Activated CD4-positive, alpha-beta T cell treated with anti-CD3 and anti-CD28 coated beads for 24 hours (primary cell): ENCODE data around the gene DHX32.
"Not testable (repeated sequence)": the region's sequence is repeated elsewhere in the genome, so short reads cannot be mapped to it uniquely, and the experiment has no call there.

Experiments used
- DNase-seq, 2 donors: peaks; one replicate each; pipeline ENCODE4 v3.0.0-alpha.2; 2020; ENCODE audit warnings: low read depth in 2 of 2

DHX32 gene

DNA sequence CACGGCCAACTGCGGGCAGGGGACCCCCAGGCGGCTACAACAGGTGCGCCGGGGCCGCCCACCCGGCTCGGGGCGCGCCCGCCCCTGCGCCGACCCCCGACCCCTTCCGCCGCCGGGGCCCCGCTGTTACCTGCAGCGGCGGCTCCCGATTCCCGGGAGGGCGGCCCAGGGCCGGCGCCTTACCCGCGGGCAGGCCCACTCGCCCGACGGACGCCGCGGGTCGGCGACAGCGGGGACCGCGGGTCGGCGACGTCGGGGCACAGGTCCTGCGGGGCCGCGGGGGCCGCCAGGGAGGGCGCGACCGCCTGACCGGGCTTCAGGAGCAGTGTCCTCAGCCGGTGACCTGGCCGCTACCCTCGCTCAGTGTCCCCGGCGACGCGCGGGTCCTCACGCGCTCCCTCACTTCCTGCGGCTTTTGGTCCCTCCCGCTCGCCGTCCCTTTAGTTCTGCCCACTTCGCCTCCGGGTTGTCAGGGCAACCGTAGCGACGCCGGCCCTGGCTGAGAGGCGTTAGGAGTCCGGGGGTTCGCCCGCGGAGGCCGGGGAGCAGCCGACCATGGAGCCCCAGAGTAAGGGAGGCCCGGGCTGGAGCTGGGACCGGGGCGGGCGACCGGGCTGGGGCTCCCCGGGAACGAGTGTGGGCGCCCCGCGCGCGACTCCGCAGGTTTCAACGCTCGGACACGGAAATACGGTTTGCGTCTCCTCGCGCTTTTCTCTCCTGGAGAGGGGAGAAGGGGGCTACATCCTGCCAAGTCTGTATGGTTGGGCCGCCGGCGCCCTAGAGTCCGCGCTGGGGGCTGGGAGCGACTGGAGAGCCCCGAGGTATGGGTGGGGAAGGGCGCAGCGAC, 15.2 kb upstream of the DHX32 start, which contains the start of gene FANK1:
TSS of gene FANK1 (plus strand) at position 477 of the 847 bp plus-strand sequence. CDS start at position 556, 79 bp downstream.
- peak; percentile 62 to 76 for DNase-seq

- DNase-seq, result peak; percentile 10 to 35
Observed at GRCh38 chr10:125895130-125896087, 14.3 kb upstream of the DHX32 start.

- DNase-seq, result not testable (repeated sequence)
Observed at GRCh38 chr10:125894176-125894575, 13.1 kb upstream of the DHX32 start.

GRCh38 chr10:125892402-125892801, 11.3 kb upstream of the DHX32 start:
- DNase-seq, result not testable (repeated sequence)

- not testable (repeated sequence) for DNase-seq
Observed at GRCh38 chr10:125889441-125889840, 8.3 kb upstream of the DHX32 start.

GRCh38 chr10:125886914-125887512, 5.9 kb upstream of the DHX32 start:
- no peak for DNase-seq

- DNase-seq, result no peak
Observed at GRCh38 chr10:125883211-125883610, 2.1 kb upstream of the DHX32 start.

- no peak for DNase-seq
Observed at GRCh38 chr10:125882596-125882995, 1.5 kb upstream of the DHX32 start.

DNA sequence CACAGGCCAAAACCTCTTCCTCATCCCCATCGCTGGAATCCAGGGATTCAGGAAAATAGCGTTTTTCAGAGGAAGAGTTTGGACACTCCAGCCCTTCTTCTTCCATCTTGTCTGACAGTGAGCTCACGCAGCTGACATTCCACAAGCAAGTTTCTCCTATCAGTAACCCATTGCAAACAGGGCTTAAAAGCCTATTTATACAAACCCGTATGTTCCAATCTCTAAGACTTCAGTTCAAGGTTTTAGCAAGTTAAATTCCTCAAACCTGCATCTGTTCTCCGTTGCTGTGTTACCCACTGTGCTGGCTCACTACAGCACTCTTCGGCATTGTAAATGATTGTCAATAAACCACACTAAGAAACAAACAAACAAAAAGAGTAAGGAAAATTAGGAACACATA, 373 bp downstream of the DHX32 start:
- DNase-seq, result no peak

DNA sequence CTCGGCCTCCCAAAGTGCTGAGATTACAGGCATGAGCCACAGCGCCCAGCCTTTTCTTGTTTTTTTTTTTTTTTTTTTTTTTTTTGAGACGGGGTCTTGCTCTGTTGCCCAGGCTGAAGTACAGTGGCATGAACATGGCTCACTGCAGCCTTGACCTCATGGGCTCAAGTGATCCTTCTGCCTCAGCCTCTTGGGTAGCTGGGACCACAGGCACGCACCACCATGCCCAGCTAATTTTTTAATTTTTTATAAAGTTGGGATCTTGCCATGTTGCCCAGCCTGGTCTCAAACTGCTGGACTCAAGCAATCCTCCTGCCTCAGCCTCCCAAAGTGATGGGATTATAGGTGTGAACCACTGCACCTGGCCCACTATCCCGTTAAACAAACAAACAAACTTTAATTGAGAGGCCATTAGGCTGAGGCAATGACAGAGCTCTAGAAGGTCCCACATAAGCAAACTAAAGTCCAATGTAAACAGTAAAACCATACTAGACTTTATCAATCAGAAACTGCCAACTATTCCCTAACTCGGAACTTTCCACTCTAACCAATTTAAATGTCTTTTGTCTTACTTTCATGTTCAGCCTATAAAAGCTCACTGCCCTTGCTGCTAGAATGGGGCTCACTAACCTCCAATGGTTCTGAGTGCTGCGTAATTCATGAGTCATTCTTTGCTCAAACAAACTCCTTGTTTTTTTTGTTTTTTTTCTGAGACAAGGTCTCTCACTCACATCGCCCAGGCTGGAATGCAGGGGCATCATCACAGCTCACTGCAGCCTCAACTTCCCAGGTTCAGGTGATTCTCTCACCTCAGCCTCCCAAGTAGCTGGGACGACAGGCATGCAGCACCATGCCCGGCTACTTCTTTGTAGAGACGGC, 1.9 kb downstream of the DHX32 start:
- DNase-seq, result no peak

GRCh38 chr10:125871338-125871737, 9.8 kb downstream of the DHX32 start:
- no peak for DNase-seq

GRCh38 chr10:125868372-125868975, 12.6 kb downstream of the DHX32 start:
- no peak for DNase-seq

GRCh38 chr10:125866421-125867029, 14.6 kb downstream of the DHX32 start:
- no peak for DNase-seq

DNA sequence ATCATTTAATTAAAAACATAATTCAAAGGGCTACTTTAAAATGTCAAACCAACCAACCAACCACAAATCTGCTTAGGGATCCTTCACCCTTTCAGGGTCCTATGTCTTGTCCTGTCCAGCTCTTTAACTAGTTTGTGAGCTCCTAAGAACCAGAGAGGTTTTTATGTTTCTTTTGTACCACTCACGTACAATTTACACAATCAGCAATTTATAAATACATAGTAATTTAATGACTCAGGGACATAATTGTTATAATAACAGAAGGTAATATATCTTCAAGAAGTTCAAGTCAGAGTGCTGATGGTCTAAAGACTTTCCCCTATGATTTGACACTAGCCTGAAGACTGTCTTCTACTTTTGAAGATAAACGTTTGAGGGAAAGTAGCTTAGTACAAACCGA, 16.0 kb downstream of the DHX32 start:
- DNase-seq, result no peak

DNA sequence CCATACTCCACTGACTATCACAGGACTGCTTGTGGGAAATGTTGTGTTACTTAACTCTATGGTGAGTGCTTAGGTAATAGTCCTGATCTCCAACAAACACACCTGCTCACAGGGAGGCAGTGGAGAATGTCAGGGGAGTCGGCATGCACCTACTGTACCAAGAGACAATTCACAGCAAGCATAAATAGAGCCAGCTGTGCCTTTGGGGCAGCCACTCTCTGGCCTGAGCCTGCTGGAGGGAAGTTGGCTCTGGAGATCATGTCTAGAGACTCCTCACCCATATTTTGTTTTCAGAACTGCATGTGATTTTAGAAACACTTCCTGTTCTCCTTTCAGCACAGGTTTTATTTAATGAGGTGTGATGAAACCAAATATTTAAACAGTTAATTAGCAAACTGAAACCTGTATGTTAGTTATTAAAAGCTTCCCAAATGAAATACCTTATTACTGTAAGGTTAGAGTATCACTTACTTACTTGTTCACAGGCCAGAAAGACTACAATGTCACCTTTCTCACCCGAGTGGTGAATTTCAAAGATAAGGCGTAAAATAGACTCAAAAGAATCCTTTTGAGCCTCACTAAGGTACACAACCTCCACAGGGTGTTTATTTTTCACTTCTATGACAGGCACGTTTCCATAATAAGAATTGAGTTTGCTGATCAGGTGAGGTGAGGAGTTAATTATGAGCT, 21.8 kb downstream of the DHX32 start:
- no peak for DNase-seq

DNA sequence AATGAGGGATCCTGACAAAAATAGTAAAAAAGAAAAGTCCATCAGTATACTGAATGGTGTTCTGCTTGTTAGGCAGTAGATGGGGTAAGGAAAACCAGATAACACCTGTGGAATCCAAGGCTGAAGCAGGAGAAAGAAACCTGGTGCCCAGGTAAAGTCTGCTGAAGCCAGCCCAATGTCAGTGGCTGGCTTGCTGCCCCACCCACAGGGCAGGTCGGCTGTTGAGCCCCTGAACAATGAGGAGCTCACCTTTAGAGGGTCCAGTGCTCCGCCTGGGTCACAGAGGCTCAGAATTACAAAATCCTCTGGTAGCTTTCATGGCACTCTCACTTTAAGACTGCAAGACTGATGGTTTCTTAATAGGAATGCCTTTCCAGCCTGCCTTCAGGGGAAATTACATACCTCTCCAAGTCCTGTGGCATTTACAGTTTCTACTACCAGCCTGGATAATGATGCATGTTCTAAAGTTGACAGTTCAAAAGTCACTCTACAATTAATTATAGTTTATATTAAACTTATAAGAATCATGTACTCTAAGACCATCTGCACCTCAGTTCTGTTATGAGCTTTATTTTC, 23.8 kb downstream of the DHX32 start:
- no peak for DNase-seq

GRCh38 chr10:125852487-125852886, 28.6 kb downstream of the DHX32 start:
- DNase-seq, result no peak

DNA sequence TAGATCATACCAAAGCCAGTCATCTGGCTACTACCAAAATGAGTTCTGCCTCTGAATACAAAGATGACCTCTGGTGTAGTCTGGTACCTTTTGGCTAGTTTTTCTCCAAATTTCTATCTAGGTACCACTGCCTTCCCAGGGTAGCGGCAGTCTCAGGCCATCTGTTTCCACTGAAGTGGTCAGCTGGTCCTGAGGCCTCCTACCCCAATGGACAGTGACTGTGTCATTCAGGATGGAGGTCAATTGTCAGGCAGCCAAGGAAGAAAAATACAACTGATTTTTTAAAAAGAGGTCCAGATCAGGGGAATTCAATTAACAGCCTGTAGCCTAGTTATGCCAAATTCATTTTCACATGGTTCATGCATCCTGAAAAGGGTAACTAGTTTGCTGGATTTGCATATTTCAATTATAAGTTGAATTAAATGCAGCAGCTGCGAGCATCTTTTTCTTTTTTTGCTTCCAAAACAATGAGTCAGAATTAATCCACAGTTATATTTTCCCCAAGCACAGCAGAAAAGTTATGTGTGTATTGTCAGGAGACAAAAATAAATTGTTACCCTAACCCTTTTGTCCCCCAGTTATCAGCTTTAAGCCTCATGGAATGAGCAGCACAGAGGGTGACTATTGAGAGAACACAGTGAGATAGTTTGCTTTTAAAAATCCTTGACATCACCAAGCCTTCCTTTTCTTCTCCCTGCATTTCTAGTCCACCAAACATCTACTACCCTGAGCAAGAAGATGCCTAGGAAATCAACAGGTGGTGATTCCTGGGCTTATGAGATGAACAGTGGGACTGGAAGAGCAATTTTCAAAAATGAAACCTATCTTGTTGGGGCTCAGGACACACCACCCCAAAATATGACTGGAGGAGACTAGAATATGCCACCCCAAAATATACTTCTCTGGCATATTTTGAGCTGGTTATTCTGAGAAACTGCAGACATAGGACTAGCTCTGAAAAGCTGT, 30.0 kb downstream of the DHX32 start:
- DNase-seq, result no peak
